WTC11 (cell line): ENCODE results near the gene APPL1. TPM values are rescaled to one million over a fixed set of nuclear protein-coding genes. Genes with fewer than 3 reads are reported as not detected.

ENCODE experiments used
- ATAC-seq: fragments of 200-7000 bp; cut with Tn5 transposase; 2 replicates; pipeline ENCODE4 v1.10.0; 2021; ENCODE audit warnings: mild to moderate bottlenecking, moderate library complexity
- CTCF ChIA-PET: fragments of 300-600 bp; sonication (Branson Sonifier 250); formaldehyde crosslinking; loops from one replicate; lab custom pipeline; 2021; ENCODE audit warnings: antibody characterized with exemption; lab: Charles Lee
- POLR2A ChIA-PET: fragments of 350-600 bp; sonication (Branson Sonifier 250); formaldehyde crosslinking; loops from one replicate; lab custom pipeline; 2021; ENCODE audit warnings: antibody characterized with exemption; lab: Charles Lee
- DNase-seq: peaks from one replicate; pipeline ENCODE4 v3.0.0; 2021; ENCODE audit warnings: low spot score
- H3K27ac Mint-ChIP-seq: 2 replicates; pipeline ENCODE4 v1.8.0; 2021; ENCODE audit warnings: mixed read lengths
- H3K27me3 Mint-ChIP-seq: 2 replicates; pipeline ENCODE4 v1.8.0; 2021; ENCODE audit warnings: low read depth, mild to moderate bottlenecking, moderate library complexity, mixed read lengths
- H3K36me3 Mint-ChIP-seq: 2 replicates; pipeline ENCODE4 v1.8.0; 2021; ENCODE audit warnings: mixed read lengths
- H3K4me1 Mint-ChIP-seq: 2 replicates; pipeline ENCODE4 v1.8.0; 2022; ENCODE audit warnings: mixed read lengths
- H3K4me3 Mint-ChIP-seq: 2 replicates; pipeline ENCODE4 v1.8.0; 2021; ENCODE audit warnings: mild to moderate bottlenecking, moderate library complexity, mixed read lengths
- H3K9me3 Mint-ChIP-seq: 2 replicates; pipeline ENCODE4 v1.8.0; 2021; ENCODE audit warnings: mixed read lengths
- CBFB ChIP-seq: sonication (generic); formaldehyde crosslinking; IDR thresholded peaks from 2 replicates; pipeline ENCODE4 v1.8.1; 2022; ENCODE audit warnings: mild to moderate bottlenecking, low read depth, missing genetic modification reagents
- CREB1 ChIP-seq: sonication (generic); formaldehyde crosslinking; IDR thresholded peaks from 2 replicates; pipeline ENCODE4 v1.8.0; 2023; ENCODE audit warnings: mild to moderate bottlenecking, missing genetic modification reagents
- FOXJ3 ChIP-seq: sonication (generic); formaldehyde crosslinking; IDR thresholded peaks from 2 replicates; pipeline ENCODE4 v1.9.0; 2021; ENCODE audit warnings: missing genetic modification reagents, mild to moderate bottlenecking, borderline replicate concordance
- FOXK1 ChIP-seq: sonication (generic); formaldehyde crosslinking; IDR thresholded peaks from 2 replicates; pipeline ENCODE4 v1.8.0; 2022; ENCODE audit warnings: mild to moderate bottlenecking, moderate library complexity, missing genetic modification reagents
- NR1H2 ChIP-seq: sonication (generic); formaldehyde crosslinking; IDR thresholded peaks from 2 replicates; pipeline ENCODE4 v1.9.0; 2021; ENCODE audit warnings: mild to moderate bottlenecking, moderate library complexity, missing genetic modification reagents
- SOX15 ChIP-seq: fragments of 250-450 bp; sonication (Bioruptor Pico); IDR thresholded peaks from 2 replicates; pipeline ENCODE4 v1.9.0; 2021; ENCODE audit warnings: mild to moderate bottlenecking
- TEAD1 ChIP-seq: sonication (generic); formaldehyde crosslinking; IDR thresholded peaks from 2 replicates; pipeline ENCODE4 v1.8.0; 2022; ENCODE audit warnings: mild to moderate bottlenecking, missing genetic modification reagents
- ZBTB21 ChIP-seq: sonication (generic); formaldehyde crosslinking; IDR thresholded peaks from 2 replicates; pipeline ENCODE4 v1.8.1; 2023; ENCODE audit warnings: mild to moderate bottlenecking, missing genetic modification reagents, borderline replicate concordance
- ZNF219 ChIP-seq: sonication (generic); formaldehyde crosslinking; IDR thresholded peaks from 2 replicates; pipeline ENCODE4 v1.8.0; 2023; ENCODE audit warnings: missing genetic modification reagents, mild to moderate bottlenecking, borderline replicate concordance
- total RNA-seq: library from RNA; stranded (reverse); gene quantifications from 3 replicates; pipeline ENCODE4 v1.2.3, GENCODE V29; 2021
- TF ChIP-seq, protein P1 (sequence below): sonication (generic); formaldehyde crosslinking; IDR thresholded peaks from 2 replicates; pipeline ENCODE4 v1.8.1; 2023; ENCODE audit warnings: mild to moderate bottlenecking, missing genetic modification reagents
- TF ChIP-seq, protein P2 (sequence below): sonication (generic); formaldehyde crosslinking; IDR thresholded peaks from 2 replicates; pipeline ENCODE4 v1.8.0; 2023; ENCODE audit warnings: mild to moderate bottlenecking, missing genetic modification reagents
- TF ChIP-seq, protein P3 (sequence below): fragments of 250-450 bp; sonication (Bioruptor Pico); IDR thresholded peaks from 2 replicates; pipeline ENCODE4 v1.8.0; 2021; ENCODE audit warnings: mild to moderate bottlenecking
- TF ChIP-seq, protein P4 (sequence below): fragments of 250-450 bp; sonication (Bioruptor Pico); IDR thresholded peaks from 2 replicates; pipeline ENCODE4 v1.9.0; 2021; ENCODE audit warnings: mild to moderate bottlenecking, borderline replicate concordance
- TF ChIP-seq, protein P5 (sequence below): sonication (generic); formaldehyde crosslinking; IDR thresholded peaks from 2 replicates; pipeline ENCODE4 v1.8.0; 2023; ENCODE audit warnings: missing genetic modification reagents
- TF ChIP-seq, protein P6 (sequence below): fragments of 250-450 bp; sonication (Bioruptor Pico); IDR thresholded peaks from 2 replicates; pipeline ENCODE4 v1.9.0; 2021; ENCODE audit warnings: moderate library complexity, mild to moderate bottlenecking, inconsistent platforms, borderline replicate concordance
- TF ChIP-seq, protein P7 (sequence below): sonication (generic); formaldehyde crosslinking; IDR thresholded peaks from 2 replicates; pipeline ENCODE4 v1.8.1; 2022; ENCODE audit warnings: missing genetic modification reagents, borderline replicate concordance

The APPL1 gene
- total RNA-seq, 1 experiment from 2014 or later, result 35.8 TPM

DNA sequence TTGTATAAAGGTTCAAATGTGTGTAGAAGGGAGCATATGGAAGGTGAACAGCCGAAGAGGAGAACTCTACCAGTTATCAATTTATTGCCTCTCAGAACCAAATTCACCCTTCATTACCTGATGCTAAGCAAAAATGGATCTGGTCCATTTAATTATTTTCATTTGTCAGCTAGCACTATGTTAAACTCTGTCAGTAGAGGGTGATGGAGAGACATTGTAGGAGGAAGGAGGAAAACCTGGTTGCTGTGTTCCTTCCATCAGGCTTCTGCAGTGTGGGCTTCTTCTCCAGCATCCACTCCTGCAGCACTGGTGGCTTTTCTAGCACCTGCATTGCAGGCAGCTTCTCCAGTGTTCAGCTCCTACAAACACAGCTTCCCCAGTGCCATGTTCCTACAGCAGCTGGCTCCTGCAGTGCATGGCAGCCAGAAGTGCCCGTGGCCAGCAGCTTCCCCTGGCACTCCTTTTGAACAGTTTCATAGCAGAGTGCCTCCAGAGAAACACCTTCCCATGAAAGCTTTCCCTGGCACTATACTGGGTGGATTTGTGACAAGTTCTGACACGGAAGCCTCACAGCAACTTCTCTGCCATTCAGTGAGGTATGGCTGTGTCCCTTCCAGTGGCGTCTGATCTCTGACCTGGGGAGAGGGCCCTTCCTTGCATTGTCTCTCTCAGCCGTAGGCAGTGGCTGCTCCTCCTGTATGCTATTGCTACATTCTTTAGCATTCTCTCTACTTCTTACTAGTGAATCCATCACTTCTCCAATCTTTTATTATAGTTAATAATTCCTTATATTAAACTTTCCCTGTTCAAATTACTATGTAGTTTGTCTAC is 47.7 kb upstream of the APPL1 start (continued):
- TF ChIP-seq FOXJ3, result no peak
- TF ChIP-seq, all 79 proteins: peak for 1

DNA sequence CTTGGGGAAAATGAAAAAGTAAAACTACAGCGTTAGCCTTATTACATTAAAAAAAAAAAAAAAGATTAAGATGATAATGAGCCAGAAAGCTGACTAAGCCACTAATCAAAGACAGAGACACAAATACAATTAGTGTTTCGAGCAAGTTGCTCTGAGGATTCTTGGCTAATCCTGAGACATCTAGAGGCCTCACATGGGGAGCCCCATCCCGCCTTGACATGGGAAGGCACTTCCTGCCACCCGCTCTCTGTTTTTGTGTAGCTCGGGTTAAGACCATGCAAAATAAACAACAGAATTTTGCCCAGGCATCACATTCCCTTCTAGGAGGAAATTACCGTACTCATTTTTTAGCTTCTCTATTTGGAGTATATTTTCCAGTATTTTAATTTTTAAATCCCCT is 43.0 kb upstream of the APPL1 start:
- CTCF ChIA-PET, result interaction anchor here (0.9 to 1.6 kb wide), 4 partner anchors 12 to 84 kb away, joined by 3 to 8 read pairs (median 4); no protein-coding TSS in a partner anchor
- POLR2A ChIA-PET, result no interaction called here
- Mint-ChIP-seq H3K4me1 (peaks cover 18% of the 10 kb centered on the region), H3K36me3 (no peaks in the 10 kb centered on the region), H3K9me3 (no peaks in the 10 kb centered on the region)
- ATAC-seq, result peak; percentile 66
- no peak for TF ChIP-seq CBFB
- TF ChIP-seq, protein P1, sequence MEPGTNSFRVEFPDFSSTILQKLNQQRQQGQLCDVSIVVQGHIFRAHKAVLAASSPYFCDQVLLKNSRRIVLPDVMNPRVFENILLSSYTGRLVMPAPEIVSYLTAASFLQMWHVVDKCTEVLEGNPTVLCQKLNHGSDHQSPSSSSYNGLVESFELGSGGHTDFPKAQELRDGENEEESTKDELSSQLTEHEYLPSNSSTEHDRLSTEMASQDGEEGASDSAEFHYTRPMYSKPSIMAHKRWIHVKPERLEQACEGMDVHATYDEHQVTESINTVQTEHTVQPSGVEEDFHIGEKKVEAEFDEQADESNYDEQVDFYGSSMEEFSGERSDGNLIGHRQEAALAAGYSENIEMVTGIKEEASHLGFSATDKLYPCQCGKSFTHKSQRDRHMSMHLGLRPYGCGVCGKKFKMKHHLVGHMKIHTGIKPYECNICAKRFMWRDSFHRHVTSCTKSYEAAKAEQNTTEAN, result no peak
- TF ChIP-seq, protein P2, sequence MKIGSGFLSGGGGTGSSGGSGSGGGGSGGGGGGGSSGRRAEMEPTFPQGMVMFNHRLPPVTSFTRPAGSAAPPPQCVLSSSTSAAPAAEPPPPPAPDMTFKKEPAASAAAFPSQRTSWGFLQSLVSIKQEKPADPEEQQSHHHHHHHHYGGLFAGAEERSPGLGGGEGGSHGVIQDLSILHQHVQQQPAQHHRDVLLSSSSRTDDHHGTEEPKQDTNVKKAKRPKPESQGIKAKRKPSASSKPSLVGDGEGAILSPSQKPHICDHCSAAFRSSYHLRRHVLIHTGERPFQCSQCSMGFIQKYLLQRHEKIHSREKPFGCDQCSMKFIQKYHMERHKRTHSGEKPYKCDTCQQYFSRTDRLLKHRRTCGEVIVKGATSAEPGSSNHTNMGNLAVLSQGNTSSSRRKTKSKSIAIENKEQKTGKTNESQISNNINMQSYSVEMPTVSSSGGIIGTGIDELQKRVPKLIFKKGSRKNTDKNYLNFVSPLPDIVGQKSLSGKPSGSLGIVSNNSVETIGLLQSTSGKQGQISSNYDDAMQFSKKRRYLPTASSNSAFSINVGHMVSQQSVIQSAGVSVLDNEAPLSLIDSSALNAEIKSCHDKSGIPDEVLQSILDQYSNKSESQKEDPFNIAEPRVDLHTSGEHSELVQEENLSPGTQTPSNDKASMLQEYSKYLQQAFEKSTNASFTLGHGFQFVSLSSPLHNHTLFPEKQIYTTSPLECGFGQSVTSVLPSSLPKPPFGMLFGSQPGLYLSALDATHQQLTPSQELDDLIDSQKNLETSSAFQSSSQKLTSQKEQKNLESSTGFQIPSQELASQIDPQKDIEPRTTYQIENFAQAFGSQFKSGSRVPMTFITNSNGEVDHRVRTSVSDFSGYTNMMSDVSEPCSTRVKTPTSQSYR, result no peak
- TF ChIP-seq, protein P3, sequence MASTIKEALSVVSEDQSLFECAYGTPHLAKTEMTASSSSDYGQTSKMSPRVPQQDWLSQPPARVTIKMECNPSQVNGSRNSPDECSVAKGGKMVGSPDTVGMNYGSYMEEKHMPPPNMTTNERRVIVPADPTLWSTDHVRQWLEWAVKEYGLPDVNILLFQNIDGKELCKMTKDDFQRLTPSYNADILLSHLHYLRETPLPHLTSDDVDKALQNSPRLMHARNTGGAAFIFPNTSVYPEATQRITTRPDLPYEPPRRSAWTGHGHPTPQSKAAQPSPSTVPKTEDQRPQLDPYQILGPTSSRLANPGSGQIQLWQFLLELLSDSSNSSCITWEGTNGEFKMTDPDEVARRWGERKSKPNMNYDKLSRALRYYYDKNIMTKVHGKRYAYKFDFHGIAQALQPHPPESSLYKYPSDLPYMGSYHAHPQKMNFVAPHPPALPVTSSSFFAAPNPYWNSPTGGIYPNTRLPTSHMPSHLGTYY (CRISPR knock-in tag), result no peak
- TF ChIP-seq, protein P4, sequence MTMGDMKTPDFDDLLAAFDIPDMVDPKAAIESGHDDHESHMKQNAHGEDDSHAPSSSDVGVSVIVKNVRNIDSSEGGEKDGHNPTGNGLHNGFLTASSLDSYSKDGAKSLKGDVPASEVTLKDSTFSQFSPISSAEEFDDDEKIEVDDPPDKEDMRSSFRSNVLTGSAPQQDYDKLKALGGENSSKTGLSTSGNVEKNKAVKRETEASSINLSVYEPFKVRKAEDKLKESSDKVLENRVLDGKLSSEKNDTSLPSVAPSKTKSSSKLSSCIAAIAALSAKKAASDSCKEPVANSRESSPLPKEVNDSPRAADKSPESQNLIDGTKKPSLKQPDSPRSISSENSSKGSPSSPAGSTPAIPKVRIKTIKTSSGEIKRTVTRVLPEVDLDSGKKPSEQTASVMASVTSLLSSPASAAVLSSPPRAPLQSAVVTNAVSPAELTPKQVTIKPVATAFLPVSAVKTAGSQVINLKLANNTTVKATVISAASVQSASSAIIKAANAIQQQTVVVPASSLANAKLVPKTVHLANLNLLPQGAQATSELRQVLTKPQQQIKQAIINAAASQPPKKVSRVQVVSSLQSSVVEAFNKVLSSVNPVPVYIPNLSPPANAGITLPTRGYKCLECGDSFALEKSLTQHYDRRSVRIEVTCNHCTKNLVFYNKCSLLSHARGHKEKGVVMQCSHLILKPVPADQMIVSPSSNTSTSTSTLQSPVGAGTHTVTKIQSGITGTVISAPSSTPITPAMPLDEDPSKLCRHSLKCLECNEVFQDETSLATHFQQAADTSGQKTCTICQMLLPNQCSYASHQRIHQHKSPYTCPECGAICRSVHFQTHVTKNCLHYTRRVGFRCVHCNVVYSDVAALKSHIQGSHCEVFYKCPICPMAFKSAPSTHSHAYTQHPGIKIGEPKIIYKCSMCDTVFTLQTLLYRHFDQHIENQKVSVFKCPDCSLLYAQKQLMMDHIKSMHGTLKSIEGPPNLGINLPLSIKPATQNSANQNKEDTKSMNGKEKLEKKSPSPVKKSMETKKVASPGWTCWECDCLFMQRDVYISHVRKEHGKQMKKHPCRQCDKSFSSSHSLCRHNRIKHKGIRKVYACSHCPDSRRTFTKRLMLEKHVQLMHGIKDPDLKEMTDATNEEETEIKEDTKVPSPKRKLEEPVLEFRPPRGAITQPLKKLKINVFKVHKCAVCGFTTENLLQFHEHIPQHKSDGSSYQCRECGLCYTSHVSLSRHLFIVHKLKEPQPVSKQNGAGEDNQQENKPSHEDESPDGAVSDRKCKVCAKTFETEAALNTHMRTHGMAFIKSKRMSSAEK, result no peak
- TF ChIP-seq, protein P5, sequence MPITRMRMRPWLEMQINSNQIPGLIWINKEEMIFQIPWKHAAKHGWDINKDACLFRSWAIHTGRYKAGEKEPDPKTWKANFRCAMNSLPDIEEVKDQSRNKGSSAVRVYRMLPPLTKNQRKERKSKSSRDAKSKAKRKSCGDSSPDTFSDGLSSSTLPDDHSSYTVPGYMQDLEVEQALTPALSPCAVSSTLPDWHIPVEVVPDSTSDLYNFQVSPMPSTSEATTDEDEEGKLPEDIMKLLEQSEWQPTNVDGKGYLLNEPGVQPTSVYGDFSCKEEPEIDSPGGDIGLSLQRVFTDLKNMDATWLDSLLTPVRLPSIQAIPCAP (CRISPR knock-in tag), result no peak
- no peak for TF ChIP-seq ZBTB21
- TF ChIP-seq SOX15 (CRISPR knock-in tag), result no peak
- no peak for TF ChIP-seq FOXJ3
- TF ChIP-seq FOXK1 (CRISPR knock-in tag), result no peak
- TF ChIP-seq, all 79 proteins: peak for 0
- DNase-seq, result no peak
- Mint-ChIP-seq H3K27me3 (no peaks in the 10 kb centered on the region), H3K4me3 (no peak overlapping the region), H3K27ac (no peak overlapping the region)

DNA sequence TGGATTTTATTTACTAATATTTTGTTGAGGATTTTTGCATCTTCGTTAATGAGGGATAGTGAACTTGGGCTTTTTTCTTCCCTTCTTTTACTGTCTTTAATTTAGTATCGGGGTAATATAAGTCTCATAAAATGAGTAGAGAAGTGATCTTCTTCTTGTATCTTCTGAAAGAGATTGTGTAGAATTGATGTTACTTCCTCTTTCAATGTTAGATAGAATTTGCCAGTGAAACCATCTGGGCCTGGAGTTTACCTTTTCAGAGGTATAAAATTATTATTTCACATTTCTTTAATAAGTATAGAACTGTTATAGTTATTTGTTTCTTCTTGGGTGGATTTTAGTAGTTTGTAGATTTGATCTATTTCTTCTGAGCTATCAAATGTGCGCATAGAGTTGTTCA is 35.5 kb upstream of the APPL1 start:
- Mint-ChIP-seq H3K27me3 (no peaks in the 10 kb centered on the region), H3K27ac (no peak overlapping the region), H3K4me3 (no peak overlapping the region), H3K4me1 (peaks cover 6% of the 10 kb centered on the region; the same call in 1 of the 2 replicates), H3K36me3 (no peaks in the 10 kb centered on the region), H3K9me3 (no peaks in the 10 kb centered on the region)
- ChIA-PET CTCF (no interaction called here), POLR2A (no interaction called here)
- DNase-seq (no peak), ATAC-seq (no peak)
- TF ChIP-seq, protein P6, sequence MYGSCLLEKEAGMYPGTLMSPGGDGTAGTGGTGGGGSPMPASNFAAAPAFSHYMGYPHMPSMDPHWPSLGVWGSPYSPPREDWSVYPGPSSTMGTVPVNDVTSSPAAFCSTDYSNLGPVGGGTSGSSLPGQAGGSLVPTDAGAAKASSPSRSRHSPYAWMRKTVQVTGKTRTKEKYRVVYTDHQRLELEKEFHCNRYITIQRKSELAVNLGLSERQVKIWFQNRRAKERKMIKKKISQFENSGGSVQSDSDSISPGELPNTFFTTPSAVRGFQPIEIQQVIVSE, result no peak
- no peak for TF ChIP-seq TEAD1 (CRISPR knock-in tag)
- TF ChIP-seq CREB1 (CRISPR knock-in tag), result no peak
- TF ChIP-seq, protein P1, result no peak
- no peak for TF ChIP-seq NR1H2 (CRISPR knock-in tag)
- TF ChIP-seq ZNF219 (CRISPR knock-in tag), result no peak
- TF ChIP-seq, protein P7, sequence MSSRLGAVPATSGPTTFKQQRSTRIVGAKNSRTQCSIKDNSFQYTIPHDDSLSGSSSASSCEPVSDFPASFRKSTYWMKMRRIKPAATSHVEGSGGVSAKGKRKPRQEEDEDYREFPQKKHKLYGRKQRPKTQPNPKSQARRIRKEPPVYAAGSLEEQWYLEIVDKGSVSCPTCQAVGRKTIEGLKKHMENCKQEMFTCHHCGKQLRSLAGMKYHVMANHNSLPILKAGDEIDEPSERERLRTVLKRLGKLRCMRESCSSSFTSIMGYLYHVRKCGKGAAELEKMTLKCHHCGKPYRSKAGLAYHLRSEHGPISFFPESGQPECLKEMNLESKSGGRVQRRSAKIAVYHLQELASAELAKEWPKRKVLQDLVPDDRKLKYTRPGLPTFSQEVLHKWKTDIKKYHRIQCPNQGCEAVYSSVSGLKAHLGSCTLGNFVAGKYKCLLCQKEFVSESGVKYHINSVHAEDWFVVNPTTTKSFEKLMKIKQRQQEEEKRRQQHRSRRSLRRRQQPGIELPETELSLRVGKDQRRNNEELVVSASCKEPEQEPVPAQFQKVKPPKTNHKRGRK, result no peak
